ENCODE results near the gene ELOB.
A peak's percentile ranks its signal among the peaks of the same experiment; 100 is the strongest.

Gene ELOB

DNA sequence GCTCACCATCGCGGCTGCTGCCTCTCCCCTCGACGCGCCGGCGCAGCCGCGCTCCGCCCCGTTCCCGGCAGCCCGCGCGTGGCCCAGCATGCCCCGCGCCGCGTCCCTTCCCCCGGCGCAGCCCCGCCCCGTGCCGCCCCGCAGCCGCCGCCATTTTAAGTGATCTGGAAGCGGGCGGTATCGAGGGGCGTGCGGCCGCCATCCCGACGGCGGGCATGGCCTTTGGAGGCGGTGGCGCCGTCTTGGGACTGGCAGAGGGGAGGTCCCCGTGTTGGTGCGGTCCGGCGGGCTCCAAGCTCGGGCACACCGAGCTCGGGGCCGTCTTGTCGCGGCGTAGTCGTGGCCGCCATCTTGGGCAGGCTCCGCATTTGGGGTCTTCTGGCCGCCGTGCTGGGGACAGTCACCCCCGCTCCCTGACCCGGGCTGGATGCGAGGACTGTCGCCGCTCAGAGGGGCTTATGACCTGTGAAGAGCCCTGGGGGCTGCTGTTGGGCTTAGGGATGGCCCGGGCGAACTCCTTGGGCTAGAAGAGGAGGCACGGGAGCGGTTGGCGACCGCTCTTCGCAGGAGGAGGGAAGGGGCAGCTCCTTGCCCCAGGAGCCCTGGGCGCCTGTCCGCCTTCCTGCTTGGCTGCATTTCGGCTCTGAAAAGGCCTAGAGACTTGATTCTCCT, at the start of gene ELOB:
Gene ELOB, minus strand, starts transcription at position 50 of the 672 bp plus-strand sequence. Its CDS starts 41 bp downstream, at position 9.
- DNase-seq (ENCODE audit: low spot score) = peak; percentile 88
- Histone ChIP-seq H3K27ac (peak within 1 kb of the TSS; percentile 98 to 99), H3K4me3 (peak within 1 kb of the TSS; percentile 94)
- TF ChIP-seq CTCF (IDR thresholded peaks at IDR 0.05) = no peak

DNA sequence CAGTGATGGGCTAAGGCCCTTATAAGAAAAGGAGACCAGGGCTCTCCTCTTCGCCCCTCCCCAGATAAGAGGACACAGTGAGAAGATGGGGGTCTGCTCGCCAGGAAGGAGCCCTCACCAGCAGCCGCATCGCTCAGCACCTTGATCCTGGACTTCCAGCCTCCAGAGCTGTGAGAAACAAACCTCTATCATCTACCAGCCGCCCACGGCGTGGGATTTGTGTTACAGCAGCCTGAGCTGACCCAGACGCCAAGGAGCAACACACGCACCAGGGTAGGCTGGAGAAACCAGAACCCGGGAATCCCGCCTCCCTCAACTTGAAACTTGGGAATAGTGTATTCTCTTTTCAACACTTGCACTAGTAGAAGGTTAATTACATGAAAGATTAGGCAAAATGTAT, 48.8 kb upstream of the ELOB start:
- DNase-seq (ENCODE audit: low spot score) = no peak
- no peak overlapping the region for H3K4me3 ChIP-seq
- no peak overlapping the region for H3K27ac ChIP-seq
- no peak for TF ChIP-seq CTCF (IDR thresholded peaks at IDR 0.05)

DNA sequence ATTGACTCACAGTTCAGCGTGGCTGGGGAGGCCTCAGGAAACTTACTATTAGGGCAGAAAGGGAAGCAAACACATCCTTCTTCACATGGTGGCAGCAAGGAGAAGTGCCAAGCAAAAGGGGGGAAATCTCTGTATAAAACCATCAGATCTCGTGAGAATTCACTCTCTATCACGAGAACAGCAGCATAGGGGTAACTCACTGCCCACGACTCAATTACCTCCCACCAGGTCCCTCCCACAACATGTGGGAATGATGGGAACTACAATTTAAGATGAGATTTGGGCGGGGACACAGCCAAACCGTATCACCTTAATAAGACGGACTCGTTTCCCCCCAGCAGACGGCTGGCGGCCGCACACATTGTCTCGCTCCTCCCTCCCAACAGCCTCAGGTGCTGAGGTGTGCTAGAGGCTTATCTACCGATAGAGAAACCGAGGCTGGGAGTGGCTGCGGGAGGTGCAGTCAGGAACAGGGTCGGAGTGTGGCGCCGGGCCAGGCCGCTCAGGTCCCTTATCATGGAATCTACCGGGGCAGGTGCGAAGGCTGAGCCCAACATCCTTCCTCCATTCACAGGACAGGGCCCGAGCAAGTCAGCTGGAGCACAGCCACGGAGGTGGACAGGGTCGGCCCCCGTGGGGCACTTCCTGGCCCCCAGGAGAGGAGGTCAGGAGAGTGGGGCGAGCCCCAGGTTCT, 48.1 kb upstream of the ELOB start:
- Histone ChIP-seq H3K27ac (no peak overlapping the region), H3K4me3 (no peak overlapping the region)
- no peak for DNase-seq (ENCODE audit: low spot score)
- TF ChIP-seq CTCF (IDR thresholded peaks at IDR 0.05) = no peak

DNA sequence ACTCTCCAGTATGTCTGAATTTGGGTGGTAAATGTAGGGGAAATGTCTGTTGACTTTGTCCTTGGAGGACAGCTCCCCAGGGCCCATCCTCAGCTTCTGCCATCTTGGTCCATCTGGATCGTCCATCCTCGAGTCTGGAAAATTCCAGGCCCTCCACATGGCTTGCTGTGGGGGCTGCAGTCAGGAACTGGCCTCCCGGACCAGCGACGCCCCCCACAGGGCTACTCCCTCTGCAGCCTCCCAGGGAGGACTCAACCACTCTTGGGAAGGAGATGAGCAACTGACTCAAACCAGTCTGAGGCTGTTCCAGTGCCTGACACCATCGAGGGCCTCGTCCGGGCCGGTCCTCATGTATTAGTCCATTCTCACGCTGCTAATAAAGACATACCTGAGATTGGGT, 47.5 kb upstream of the ELOB start:
- H3K4me3 ChIP-seq = no peak overlapping the region
- no peak for TF ChIP-seq CTCF (IDR thresholded peaks at IDR 0.05)
- no peak for DNase-seq (ENCODE audit: low spot score)
- no peak overlapping the region for H3K27ac ChIP-seq

- H3K4me3 ChIP-seq = no peak overlapping the region
- no peak for TF ChIP-seq CTCF (IDR thresholded peaks at IDR 0.05)
- DNase-seq (ENCODE audit: low spot score) = no peak
Observed at GRCh38 chr16:2822496-2822895, 45.4 kb upstream of the ELOB start.

DNA sequence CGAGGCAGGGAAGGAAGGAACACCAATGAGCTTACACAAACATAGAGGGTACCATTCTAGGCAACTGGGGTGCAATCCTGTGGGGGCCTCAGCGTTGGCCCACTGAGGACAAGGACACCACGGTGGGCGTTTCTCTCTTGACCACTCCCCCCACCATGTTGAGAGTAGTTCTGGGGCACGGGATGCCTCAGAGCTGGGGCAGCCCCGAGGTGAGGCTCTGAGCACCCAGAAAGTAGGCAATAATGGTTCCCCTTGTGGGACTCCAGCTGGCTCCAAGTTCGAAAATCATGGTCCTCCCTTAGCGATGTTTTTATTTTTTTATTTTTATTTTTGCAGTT, 45.0 kb upstream of the ELOB start:
- no peak for TF ChIP-seq CTCF (IDR thresholded peaks at IDR 0.05)
- Histone ChIP-seq H3K27ac (no peak overlapping the region), H3K4me3 (no peak overlapping the region)
- DNase-seq (ENCODE audit: low spot score) = no peak

More at GRCh38 chr16:2822496-2822895, 45.4 kb upstream of the ELOB start:
- no peak overlapping the region for H3K27ac ChIP-seq

Data from coronary artery (tissue), 2 donors.